ENCODE results near the gene BAIAP3.

DNA sequence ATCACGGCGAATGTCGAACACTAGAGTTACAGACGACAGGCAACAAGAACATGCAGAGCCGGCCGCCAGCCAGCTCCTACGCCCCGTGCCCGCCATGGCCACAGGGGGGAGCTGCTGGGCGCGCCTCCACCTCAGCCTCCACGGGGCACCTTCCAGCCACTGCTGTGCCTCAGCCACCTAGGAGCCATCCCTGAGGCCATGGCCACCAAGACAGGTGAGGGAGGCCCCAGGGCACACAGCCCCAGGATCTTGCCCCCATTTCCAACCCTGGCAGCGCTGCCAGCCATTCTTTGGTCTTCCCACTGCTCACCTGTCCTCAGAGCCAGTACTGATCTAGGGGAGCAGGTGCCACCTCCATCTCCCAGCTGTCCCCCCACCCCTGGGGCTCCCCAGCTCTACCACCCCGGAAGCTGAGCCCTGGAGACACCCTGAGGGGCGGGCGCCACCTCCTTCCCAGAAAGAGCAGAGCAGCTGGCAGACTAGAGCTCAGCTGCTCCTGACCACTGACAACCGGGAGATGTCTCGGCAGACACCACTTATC, 30.1 kb downstream of the BAIAP3 start:
- peak; percentile 66 to 89 (median 84) for TF ChIP-seq CTCF (IDR thresholded peaks at IDR 0.05)
- no peak for TF ChIP-seq POLR2A (IDR thresholded peaks at IDR 0.05)

Data from right lobe of liver (tissue), 4 donors.